GM21367 (cell line): Measurements from ENCODE around the gene ZNF10.

ENCODE experiments used
- ATAC-seq: cut with Tn5 transposase; IDR thresholded peaks from one replicate; pipeline ENCODE4 v1.9.1; 2021; ENCODE audit not compliant: unreplicated experiment

The ZNF10 gene

DNA sequence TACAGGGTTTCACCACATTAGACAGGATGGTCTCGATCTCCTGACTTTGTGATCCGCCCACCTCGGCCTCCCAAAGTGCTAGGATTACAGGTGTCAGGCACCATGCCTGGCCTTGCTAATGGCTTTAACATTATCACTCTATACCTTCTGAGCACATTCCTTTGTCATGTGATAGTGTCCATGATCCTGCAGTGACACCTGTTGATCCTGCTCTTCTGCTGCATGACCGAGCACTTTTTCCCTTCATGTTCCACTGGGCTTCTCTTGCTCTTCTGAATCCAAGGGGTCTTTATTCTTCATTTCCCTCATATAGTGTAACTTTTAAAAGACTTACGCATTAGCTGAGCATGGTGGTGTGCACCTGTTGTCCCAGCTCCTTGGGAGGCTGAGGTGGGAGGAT lies 62.4 kb downstream of the ZNF10 start:
- no peak for ATAC-seq

DNA sequence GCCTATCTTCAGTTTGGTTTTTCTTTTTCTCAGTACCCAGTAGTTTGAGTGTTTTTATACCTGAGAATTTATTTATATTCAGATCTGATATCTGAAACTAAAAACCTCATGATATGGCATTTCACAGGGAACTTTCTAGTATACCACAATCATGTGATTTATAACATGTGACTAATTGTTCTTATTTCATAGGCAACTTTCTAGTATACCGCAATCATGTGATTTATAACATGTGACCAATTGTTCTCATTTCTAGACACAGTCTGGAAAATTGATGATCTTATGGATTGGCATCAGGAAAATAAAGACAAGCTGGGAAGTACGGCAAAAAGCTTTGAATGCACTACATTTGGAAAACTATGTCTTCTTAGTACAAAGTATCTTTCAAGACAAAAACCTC lies 71.5 kb downstream of the ZNF10 start:
- ATAC-seq = no peak

DNA sequence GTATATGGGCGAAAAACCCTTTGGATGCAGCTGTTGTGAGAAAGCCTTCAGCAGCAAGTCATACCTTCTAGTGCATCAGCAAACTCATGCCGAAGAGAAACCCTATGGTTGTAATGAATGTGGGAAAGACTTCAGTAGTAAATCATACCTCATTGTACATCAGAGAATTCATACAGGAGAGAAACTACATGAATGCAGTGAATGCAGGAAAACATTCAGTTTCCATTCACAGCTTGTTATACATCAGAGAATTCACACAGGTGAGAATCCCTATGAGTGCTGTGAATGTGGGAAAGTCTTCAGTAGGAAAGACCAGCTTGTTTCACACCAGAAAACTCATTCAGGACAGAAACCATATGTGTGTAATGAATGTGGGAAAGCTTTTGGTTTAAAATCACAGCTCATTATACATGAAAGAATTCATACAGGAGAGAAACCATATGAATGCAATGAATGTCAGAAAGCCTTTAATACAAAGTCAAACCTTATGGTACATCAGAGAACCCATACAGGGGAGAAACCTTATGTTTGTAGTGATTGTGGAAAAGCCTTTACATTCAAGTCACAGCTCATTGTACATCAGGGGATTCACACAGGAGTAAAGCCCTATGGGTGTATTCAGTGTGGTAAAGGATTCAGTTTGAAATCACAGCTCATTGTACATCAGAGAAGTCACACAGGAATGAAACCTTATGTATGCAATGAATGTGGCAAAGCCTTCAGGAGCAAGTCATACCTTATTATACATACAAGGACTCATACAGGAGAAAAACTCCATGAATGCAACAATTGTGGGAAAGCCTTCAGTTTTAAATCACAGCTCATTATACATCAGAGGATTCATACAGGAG lies 72.3 kb downstream of the ZNF10 start:
- no peak for ATAC-seq

DNA sequence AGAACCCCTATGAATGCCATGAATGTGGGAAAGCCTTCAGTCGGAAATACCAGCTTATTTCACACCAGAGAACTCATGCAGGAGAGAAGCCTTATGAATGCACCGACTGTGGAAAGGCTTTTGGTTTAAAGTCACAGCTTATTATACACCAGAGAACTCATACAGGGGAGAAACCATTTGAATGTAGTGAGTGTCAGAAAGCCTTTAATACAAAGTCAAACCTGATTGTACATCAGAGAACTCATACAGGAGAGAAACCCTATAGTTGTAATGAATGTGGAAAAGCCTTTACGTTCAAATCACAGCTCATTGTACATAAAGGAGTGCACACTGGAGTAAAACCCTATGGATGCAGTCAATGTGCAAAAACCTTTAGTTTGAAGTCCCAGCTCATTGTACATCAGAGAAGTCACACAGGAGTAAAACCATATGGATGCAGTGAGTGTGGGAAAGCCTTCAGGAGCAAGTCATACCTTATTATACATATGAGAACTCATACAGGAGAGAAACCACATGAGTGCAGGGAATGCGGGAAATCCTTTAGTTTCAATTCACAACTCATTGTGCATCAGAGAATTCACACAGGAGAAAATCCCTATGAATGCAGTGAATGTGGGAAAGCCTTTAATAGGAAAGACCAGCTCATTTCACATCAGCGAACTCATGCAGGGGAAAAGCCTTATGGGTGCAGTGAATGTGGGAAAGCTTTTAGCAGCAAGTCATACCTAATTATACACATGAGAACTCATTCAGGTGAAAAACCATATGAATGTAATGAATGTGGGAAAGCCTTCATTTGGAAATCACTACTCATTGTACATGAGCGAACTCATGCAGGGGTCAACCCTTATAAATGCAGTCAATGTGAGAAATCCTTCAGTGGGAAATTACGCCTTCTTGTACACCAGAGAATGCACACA lies 73.2 kb downstream of the ZNF10 start:
- no peak for ATAC-seq

DNA sequence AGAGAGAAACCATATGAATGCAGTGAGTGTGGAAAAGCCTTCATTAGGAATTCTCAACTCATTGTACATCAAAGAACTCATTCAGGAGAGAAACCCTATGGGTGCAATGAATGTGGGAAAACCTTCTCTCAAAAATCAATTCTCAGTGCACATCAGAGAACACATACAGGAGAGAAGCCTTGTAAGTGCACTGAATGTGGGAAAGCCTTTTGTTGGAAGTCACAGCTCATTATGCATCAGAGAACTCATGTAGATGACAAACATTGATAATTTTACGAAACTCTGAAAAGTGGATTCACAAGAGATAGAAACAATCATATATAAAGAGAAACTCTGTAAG lies 73.8 kb downstream of the ZNF10 start:
- ATAC-seq = no peak

DNA sequence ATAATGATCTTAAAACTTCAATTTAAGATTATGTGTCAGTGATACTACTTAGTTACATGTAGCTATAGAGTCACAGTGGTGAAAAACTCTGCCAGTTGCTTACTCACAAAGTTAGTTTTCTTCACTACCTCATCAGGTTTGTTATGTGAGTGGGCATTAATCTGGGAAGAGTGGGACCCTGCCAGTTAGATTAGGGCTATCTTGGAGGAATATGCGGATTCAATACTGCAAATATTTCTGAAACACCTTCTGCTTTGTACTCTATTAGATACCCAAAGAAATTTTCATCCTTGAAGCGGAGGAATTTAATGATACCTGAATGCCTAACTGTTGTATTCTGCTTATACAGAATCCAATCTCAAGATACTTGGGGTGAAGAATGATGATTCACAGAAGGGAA lies 76.0 kb downstream of the ZNF10 start:
- no peak for ATAC-seq
